LNCAP (cell line): ENCODE data around the gene CDR2L.

Source experiments
- TF ChIP-seq, protein P1 (sequence below): fragments of 450-650 bp; IDR thresholded peaks from 2 replicates; pipeline ENCODE4 v1.5.1; 2017; ENCODE audit warnings: mild to moderate bottlenecking

Gene CDR2L

DNA sequence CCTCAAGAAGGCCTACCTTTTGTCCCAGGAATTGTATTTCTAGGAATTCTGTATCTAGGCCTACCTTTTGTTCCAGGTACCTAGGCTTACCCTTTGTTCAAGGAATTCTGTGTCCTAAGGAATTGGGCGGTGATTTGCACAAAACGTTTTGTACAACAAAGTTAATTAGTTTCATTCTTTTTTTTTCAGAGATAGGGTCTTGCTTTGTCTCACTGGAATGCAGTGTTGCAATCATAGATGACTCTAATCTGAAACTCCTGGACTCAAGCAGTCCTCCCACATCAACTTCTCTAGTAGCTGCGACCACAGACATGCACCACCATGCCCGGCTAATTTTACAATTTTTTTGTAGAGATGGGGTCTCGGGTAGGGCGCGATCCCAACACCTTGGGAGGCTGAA is 7.0 kb downstream of the CDR2L start:
- TF ChIP-seq, protein P1, sequence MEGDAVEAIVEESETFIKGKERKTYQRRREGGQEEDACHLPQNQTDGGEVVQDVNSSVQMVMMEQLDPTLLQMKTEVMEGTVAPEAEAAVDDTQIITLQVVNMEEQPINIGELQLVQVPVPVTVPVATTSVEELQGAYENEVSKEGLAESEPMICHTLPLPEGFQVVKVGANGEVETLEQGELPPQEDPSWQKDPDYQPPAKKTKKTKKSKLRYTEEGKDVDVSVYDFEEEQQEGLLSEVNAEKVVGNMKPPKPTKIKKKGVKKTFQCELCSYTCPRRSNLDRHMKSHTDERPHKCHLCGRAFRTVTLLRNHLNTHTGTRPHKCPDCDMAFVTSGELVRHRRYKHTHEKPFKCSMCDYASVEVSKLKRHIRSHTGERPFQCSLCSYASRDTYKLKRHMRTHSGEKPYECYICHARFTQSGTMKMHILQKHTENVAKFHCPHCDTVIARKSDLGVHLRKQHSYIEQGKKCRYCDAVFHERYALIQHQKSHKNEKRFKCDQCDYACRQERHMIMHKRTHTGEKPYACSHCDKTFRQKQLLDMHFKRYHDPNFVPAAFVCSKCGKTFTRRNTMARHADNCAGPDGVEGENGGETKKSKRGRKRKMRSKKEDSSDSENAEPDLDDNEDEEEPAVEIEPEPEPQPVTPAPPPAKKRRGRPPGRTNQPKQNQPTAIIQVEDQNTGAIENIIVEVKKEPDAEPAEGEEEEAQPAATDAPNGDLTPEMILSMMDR: no peak

GRCh38 chr17:74995847-74996246 is 8.4 kb downstream of the CDR2L start:
- TF ChIP-seq, protein P1: no peak

DNA sequence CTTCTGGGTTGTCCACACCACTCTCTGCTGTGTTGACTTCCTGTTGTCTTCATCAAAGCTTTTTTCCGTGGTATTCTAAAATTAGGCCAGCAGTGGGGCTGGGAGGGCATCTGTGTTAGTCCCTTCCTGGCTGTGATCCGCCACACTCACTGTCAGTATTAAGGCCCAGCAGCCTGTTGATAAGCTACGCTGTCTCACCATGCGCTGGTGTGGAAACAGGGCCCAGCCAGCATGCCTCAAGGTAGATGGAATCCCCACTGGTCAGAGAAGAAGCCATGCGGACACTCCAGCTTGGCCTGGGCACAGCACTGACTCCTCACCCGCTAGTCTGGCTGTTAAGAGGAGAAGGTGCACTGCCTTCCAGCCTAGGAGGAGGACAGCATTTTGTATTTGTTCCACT is 11.4 kb downstream of the CDR2L start:
- TF ChIP-seq, protein P1: no peak

GRCh38 chr17:74999523-74999922 is 12.1 kb downstream of the CDR2L start:
- TF ChIP-seq, protein P1: no peak

DNA sequence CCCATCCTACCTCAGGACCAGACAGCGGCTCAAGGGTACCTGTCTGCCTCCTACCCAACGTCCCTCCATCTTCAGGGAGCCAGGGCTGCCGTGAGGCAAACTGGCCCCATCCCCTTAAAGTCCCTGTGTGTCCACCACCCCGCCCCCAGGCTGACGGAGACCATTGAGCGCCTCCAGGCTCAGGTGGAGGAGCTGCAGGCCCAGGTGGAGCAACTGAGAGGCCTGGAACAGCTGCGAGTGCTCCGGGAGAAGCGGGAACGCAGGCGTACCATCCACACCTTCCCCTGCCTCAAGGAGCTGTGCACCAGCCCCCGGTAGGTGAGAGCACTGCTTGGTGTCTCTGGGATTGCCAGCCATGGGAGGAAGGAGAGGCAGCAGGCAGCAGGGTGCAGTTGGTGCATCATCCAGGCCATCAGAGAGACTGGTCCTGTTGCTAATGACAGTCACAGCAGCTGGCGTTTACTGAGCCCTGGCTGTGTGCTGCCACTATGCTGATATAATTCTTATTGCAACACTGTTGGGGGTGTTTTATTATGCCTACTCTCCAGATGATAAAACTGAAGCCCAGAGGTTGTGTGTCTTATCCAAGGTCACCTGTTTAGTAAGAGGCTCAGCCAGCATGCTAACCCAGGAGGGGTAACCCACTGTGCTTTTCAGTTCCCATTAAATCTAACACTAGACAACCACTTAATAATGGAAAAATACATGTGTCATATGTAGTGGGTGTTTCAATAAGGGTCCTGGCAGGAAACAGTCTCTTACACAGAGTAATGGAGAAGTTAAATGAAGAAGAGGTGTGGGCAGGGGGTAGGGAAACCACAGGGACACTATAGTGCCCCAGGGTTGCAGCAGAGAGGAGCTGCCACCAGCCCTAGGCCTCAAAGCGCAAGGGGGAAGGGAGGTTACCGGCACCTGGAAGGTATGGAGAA is 14.7 kb downstream of the CDR2L start:
- TF ChIP-seq, protein P1: no peak

GRCh38 chr17:75003070-75003956 is 15.9 kb downstream of the CDR2L start:
- TF ChIP-seq, protein P1: no peak

DNA sequence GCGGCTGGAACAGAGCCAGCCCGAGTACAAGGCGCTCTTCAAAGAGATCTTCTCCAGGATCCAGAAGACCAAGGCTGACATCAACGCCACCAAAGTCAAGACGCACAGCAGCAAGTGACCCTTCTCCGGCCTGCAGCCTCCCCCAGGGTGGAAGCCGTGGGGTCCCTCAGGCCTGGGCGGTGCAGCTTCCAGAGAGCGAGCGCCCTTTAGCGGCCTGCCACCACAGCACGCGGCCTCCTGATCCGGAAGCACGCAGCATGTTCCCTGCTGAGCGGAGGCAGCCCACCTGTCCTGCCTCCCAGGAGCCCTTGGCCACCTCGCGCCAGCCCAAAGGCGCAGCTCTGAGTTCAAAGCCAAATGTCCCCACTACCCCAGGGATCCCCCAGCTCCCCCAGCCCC is 16.5 kb downstream of the CDR2L start:
- TF ChIP-seq, protein P1: no peak
